CD4-positive, alpha-beta T cell treated with Interleukin-15 for 4 hours (primary cell): Measurements from ENCODE around the gene METTL4.
"Not testable (repeated sequence)": the region's sequence is repeated elsewhere in the genome, so short reads cannot be mapped to it uniquely, and the experiment has no call there.

Experiments
- DNase-seq: peaks from one replicate; pipeline ENCODE4 v3.0.0-alpha.2; 2020; ENCODE audit warnings: low spot score

Gene METTL4

DNA sequence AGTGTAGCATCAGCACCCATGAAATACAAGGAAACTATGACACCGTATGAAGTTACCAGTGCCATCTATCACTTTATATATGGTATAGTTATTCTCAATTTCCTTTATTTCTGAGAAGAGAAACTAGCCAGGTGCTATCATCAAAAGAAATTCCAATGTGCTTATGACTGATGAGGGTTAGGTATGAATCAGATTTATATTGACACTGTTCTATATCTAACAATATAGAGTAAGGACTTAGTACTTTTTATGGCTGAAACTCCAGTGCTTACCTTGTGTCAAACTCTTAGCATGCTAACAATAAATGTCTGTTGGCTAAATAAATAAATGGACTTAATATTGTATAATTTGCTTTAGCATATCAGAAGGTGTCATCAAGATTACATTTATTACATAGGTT lies 6.9 kb downstream of the METTL4 start:
- no peak for DNase-seq

DNA sequence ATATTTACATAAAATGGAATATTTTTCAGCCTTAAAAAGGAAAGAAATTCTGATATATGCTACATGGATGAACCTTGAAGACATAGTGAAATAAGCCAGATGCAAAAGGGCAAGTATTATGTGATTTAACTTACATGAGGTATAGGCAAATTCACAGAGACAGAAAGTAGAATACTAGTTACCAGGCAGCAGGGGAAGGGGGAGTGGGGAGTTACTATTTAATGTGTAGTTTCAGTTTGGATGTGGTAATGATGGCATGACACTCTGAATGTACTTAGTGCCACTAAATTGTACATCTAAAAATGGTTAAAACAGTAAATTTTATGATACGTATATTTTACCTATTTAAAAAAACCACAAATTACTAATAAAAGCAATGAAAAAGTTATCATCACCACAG lies 12.1 kb downstream of the METTL4 start:
- DNase-seq: no peak

DNA sequence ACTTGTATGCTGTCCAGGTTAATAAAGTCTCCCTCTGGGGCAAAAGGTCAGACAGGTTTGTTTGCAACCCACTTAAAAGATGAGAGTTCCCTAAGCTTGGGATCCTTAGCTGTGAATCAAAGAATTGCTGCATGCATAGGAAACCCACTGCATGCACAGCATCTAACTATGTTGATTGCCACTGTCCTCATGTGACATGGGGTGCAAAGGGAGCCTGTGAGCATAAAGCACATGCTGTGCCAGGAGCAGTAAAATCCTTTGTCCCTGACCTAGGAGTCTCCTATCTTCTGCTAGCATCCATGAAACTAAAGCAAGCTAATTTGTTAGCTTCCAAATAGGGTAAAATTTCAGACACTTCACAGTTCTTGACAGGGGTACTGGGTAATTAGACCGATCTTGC lies 13.8 kb downstream of the METTL4 start:
- DNase-seq: no peak

DNA sequence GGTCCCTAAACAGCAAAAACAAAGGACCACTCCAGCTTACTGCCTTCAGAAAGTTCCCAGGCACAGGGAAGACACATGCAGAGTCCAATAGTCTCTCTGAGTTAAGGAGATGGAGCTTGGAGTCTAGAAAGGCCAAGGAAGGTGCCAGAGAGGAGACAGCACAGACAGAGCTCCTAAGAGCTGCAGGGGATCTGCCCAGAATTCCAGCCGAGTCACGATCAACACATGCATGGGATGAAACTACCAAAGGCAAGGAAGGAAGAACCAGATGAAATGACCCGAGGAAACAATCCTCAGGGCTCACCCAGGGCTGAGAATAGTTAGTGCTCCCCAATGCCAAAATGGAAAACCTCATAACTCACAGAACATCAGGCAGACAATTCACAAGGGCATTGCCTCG lies 15.4 kb downstream of the METTL4 start:
- no peak for DNase-seq

DNA sequence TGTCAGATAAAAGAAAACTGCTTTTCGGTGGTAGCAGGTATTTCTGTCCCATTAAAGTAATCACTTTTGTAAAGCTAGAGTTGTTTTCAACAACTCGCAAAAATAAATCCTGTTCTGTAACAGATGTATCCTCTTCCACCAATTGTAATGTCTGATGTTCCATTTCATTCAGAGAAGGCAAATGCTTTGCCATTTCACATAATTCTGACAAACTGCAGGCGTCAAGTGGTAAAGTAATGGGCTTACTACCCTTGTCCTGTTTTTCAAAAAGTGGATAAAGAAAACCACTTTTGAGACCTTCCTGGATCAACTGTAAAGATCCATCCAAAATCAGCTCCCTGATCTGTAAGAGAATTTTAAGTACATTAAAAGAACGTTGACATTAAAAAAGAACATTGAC lies 16.6 kb downstream of the METTL4 start:
- DNase-seq: no peak

DNA sequence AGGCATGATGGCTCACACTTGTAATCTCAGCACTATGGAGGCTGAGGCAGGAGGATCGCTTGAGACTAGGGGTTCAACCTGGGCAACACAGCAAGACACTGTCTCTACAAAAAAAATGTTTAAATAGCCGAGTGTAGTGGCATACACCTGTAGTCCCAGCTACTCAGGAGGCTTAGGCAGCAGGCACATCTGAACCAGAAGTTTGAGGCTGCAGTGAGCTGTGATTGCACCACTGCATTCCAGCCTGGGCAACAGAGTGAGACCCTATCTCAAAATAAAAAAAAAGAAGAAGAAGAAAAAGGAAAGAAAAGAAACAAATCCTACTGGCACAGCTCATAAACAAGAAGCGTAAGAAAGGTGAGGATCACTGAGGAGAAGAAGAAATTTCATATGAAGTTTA lies 19.9 kb downstream of the METTL4 start:
- DNase-seq: no peak

DNA sequence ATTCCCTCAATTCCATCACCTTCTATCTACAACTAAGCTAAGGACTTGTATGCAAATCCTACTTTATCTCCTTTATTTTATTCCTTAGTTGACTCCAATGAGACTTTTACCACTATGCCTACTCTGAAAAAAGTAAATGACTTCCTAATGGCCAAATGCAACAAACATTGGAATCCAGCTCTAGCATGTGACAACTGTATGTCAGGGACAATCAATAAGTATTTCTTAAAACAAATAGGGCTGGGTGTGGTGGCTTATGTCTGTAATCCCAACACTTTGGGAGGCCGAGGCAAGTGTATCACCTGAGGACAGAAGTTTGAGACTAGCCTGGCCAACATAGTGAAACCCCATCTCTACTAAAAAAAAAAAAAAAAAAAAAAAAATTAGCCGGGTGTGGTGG lies 21.8 kb downstream of the METTL4 start:
- DNase-seq: no peak

DNA sequence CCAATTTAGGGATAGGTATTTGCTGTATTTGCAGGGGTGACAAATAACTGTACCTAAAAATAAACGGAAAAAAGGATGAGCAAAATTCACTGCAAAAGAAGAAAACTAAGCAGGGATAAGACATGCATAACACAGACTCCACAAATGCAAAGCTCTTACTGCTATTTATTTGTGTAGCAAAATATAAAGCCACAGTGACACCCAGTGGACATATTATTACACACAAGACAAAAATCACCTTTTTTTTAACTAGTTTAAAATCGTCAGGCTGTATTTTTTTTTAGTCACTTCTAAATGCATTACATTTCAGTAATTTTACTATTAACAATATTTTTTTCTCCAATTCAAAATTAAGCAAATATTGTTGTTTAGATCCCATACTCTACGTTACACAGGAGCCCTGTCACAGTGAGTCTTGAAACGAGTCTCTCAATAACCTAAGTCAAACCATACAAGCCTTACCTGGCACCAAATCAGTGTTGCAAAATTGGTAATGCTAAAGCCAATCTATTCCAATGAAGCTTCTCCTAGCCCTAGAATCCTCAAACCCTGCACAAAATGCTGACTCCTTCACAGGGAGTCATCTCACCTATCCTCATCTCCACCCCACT lies 23.7 kb downstream of the METTL4 start:
- peak; percentile 45 for DNase-seq

DNA sequence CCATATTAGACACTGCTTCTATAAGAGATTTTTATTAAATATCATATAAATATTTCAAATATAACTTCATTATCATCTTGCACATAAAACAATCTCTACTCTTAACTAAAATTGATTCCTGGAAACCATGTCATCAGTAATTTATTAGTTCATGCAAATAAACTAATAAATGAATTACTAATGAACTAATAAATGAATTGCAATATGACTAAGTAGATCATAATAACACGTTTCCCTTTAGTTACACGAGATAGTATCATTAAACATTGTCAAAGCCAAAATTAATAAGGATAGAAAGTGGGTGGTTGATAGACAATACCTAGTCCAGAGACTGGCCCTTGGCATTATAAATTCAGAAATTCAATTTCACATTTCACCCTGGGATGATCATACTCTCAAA lies 26.1 kb downstream of the METTL4 start:
- no peak for DNase-seq

DNA sequence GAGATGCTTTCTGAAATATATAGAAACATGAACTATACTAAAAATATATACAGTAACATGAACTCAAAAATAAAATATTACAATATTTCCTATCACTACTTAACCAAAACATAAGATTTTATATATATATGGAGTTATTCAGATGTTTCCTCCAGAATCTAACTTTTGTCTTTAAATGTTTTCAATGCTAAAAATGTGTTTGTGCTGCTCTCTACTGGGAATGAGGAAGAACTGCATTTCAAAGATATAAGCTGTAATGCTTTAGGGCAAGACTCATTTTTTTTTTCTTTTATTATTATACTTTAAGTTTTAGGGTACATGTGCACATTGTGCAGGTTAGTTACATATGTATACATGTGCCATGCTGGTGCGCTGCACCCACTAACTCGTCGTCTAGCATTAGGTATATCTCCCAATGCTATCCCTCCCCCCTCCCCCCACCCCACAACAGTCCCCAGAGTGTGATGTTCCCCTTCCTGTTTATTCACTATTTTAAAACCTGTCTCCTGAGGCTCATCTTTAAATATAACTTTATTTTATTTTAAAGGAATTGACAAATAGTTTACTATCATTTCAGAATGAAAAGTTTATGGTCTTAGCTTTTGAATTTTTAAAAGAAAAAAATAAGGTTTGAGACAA lies 29.3 kb downstream of the METTL4 start:
- peak; percentile 42 for DNase-seq

DNA sequence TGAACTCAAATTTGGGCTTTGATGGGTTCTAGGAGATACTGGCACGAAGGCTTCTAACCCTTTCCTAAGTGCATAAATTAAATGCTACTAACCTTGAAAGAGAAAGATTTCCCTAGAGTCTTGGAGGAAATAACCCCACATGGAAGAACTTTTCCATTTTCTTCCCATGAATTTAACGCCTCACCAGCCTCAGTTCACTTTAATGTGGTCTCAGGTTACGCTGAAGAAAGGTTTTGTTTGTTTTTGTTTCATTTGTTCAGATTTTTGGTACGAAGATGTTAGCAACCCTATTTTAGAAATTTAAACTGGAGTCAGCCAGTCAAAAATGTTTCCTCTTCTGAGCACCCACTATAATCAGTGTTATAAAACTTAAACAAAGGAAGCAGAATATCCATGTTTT lies 30.7 kb downstream of the METTL4 start:
- DNase-seq: no peak

DNA sequence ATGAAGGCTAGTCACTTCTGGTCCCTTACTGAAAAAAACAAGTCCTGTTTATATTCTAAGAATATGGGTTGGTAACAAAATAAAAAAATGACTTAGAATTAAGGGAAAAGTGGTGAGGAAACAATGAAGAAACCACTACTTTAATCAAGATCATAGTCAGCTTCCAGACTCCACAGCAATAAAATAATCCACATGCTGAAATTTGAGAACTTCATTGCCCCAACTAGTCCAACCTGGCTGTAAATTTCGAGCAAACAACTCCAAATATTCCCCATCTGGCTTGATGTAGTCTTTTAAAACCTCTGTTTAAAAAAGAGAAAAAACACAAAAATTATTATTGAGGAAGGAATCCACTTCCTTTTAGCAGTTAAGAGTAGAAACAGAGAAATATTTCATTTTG lies 32.5 kb downstream of the METTL4 start:
- no peak for DNase-seq

DNA sequence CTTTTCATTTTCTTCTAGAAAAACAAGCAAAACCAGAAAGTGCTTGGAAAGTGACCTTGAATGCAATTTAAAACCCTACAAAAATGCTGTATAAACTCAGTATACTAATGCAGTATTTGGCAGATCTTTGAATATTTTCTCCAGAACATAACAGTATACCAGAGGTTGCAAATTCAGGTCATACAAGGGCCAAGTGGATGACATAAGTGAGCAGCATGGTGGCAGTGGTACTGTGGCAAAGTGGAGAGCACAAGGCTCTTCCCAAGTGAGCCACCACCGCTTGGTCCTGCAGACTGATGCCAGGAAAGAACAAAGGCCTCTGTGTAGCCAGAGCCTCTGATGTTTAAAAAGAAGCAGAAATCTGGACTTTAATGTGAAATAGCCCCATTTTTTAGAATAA lies 33.1 kb downstream of the METTL4 start:
- no peak for DNase-seq

DNA sequence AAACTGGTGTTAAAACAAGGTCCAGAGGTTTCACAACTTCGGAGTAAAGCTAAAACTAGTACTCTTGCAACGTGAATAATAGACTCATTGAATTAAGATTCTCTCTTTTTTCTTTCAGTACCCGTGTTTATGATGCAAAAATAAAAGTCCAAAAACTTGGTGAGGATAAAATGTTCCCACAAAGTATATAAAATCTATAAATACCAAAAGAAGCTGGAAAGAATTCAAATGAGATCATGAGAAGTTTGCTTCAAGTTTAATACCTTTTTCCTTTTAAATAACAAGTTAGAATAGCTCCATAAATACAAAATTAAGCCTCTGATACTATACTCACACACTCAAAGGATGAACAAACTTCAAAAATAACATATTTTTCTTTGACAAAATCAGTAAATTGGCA lies 34.0 kb downstream of the METTL4 start:
- DNase-seq: no peak

DNA sequence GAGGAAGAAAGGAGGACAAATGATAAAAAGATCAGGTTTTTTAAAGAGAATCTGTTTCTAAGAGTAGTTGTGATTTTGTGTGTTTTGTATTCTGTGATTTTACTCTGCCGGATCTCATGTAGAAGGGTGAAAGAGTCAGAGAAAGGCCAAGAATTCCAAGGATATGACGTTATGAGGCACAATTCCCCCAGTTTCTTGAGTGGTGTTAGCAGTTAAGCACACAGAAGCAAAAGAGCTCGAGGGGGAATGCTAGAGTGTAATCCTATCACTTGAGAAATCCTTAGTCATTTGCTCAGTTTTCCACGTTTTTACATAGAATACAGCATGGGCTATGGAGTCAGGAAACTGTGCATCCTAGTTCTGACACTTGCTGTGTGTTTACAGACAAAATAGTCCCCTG lies 34.8 kb downstream of the METTL4 start:
- no peak for DNase-seq

DNA sequence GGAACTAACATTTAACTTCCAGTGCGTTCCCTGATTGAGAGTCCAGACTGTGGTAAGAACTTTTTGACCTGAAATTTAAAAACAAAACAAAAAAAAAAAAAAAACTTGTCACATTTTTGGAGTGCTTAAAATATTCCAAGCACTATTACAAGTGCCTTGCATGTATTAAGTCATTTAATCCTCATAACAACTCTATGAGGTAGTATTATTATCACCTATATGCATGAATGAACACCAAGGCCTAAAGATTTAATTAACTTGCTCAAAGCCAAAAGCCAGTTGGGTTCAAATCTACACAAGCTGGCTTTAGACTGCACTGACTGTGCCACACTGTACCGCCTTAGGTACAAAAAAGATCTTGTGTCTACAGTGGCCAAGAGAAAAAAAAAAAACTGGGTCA lies 35.2 kb downstream of the METTL4 start:
- no peak for DNase-seq

DNA sequence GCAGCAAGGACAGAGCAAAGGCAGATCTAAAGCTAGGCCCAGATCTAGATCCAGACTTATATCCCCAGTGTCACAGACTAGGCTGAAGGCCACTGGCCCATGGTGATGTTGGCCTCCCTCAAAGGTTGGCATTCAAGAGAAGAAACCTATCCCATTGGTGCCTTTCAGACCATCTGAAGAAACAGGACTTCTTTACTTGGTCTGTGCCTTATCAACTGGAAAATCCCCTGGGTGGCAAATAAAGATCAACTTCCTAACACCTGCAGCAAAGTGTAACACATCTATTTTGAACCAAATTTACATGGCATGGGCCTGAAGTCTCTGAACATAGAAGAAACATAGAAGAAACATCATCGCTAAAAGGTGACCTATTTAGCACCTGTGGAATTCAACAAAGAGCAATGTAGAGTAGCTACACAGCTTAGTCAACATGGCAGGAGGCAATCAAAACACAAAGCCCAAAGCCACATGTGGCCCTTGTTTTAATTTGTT lies 35.8 kb downstream of the METTL4 start:
- DNase-seq: no peak

DNA sequence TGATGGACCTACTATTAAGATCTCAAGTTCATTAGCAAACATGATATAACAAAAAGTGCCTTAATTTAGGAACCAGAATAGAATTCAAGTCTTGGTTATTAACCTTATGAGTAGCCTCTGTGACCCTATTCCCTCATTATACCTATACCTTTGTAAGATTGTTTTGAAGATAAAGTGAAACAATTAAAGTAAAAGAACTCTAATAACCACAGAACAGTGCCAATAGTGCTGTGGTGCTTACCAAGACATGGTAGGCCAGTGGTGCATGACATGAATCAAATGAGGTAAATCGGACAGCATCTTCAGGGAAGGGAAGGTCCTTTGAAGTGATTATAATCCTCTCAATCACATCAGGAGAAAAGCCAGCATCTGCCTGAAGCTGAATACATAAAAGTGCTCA lies 36.4 kb downstream of the METTL4 start:
- DNase-seq: no peak

DNA sequence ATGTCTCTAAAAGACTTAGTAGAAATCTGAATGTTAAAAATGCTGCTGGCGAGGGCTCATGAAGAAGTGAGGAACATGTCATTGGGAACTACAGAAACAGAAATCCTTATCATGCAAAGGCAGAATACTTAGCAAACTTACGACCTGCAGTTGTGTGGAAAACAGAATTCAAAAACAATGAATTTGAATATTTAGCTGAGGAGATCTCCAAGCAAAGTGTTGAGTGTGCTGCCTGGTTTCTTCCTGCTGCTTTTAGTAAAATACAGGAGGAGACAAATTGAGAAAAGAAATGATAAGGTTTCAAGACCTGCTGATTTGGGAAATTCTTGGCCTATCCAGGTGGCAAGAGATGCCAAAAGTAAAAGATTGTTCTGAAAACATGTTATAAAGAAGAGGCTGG lies 38.5 kb downstream of the METTL4 start:
- no peak for DNase-seq

DNA sequence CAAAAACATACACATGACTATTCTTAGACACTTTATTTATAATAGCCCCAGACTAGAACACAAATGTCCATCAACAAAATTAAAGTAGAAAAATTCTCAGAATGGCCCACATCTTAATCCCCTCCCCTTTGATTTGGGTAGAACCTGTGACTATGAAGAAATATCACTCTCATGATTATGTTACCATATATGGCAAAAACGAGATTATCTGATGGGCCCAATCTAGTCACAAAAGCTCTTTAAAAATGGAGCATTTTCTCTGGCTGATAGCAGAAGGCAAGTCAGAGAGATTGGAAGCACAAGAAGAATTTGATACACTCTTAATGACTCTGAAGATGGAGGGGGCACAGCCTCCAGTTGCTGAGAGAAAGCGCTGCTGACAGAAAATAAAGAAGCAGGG lies 39.6 kb downstream of the METTL4 start:
- DNase-seq: no peak

DNA sequence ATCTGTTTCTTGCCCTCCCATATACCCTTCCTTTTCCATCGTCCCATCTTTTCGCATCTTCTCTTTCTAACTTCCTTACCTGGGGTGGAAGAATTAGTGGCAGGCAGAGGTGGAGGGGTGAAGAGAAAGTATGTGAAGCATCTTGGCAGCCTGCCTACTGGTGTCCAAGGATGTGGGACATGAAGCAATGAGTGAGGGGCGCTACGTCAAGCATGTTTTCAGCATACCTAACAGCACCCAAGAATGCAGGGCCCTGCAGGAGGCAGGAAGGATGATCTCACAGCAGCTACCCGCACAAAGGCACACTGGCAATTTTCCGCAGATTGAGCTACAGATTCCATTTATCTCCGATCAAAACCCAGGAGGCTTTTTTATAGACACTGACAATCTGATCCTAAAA lies 42.2 kb downstream of the METTL4 start:
- no peak for DNase-seq

DNA sequence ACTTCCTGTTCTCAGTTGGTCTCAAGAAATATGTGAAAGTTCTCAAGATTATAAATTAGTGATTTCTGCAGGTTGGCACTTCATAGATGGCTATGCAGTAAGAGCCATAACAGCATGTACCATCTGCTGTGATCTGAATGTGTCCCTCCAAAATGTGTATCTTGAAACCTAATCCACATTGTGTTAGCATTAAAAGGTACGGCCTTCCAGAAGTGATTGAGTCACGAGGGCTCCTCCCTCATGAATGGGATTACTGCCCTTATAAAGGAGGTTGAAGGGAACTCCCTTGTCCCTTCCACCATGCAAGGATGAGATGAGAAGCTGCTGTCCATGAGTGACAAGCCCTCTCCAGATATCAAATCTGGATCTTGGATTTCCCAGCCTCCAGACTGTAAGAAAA lies 45.0 kb downstream of the METTL4 start:
- DNase-seq: no peak

DNA sequence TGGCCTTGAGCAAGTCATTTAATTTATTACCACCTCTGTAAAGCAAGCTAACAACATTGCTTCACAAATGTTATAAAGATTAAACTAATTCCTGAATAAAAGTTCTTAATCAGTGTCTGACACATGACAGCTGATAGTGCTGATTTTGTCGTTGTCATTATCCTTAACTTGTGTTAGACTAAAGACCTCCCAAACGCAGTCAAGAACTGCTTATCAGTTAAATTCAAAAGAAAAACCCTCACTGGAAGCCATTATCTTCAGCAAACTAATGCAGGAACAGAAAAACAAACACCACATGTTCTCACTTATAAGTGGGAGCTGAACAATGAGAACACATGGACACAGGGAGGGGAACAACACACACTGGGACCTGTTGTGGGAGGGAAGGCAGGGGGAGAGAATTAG lies 46.5 kb downstream of the METTL4 start:
- DNase-seq: not testable (repeated sequence)

DNA sequence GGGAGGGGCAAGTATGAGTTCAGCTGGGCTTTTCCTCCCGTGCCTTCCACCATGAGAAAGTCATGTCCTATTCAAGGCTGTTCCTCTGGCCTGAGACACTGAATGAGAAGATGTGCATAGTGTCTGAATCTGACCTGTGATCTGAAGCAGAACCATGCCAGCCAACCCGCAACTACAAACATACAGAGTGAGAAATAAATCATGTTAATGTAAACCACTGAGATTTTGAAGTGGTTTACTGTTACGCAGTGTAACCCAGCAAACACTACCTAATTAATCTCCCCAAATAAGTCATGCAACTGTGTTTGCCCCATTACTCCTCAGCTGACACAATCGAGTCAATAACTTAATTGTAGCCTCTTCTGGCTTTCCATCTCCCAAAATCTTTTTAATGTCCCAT lies 49.2 kb downstream of the METTL4 start:
- no peak for DNase-seq
